Measurements from ENCODE around the gene C19orf12.

Gene C19orf12

DNA sequence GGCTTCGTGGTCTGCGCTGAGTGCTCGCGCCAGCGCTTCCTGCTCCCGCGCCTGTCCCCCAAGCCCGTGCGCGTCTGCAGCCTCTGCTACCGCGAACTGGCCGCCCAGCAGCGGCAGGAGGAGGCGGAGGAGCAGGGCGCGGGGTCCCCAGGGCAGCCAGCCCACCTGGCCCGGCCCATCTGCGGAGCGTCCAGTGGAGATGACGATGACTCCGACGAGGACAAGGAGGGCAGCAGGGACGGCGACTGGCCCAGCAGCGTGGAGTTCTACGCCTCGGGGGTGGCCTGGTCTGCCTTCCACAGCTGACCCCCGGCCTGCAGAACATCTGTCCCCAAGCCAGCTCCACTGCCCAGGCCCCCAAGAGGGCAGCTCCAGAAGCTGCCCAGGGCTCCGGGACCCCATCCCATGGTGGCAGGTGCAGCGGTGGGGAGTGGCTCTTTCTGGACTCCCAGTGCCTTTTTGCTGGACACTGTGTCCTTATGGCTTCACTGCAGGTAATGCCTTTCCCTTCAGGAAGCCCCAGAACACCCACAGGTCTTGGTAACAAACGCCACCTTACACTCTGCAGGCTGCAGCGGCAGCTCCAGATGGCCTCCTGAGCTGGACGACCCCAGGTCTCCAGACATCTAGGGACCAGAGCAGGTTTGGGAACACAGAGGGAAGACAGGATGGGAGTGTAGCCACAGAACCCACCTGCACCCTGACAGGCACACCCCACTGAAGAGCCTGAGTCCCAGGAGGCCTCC lies 40.5 kb downstream of the C19orf12 start:
- Histone ChIP-seq H3K4me2 (ENCODE audit: low read depth, low read length, poor library complexity, severe bottlenecking) (no peak overlapping the region), H3K27ac (ENCODE audit: low read depth, low read length) (no peak overlapping the region)
- TF ChIP-seq, protein P1, sequence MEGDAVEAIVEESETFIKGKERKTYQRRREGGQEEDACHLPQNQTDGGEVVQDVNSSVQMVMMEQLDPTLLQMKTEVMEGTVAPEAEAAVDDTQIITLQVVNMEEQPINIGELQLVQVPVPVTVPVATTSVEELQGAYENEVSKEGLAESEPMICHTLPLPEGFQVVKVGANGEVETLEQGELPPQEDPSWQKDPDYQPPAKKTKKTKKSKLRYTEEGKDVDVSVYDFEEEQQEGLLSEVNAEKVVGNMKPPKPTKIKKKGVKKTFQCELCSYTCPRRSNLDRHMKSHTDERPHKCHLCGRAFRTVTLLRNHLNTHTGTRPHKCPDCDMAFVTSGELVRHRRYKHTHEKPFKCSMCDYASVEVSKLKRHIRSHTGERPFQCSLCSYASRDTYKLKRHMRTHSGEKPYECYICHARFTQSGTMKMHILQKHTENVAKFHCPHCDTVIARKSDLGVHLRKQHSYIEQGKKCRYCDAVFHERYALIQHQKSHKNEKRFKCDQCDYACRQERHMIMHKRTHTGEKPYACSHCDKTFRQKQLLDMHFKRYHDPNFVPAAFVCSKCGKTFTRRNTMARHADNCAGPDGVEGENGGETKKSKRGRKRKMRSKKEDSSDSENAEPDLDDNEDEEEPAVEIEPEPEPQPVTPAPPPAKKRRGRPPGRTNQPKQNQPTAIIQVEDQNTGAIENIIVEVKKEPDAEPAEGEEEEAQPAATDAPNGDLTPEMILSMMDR (IDR thresholded peaks at IDR 0.05; ENCODE audit: insufficient read depth, low read length, poor library complexity, severe bottlenecking), result no peak
- no peak for TF ChIP-seq EZH2phosphoT487 (conservative IDR thresholded peaks at IDR 0.05; ENCODE audit: low read length)

DNA sequence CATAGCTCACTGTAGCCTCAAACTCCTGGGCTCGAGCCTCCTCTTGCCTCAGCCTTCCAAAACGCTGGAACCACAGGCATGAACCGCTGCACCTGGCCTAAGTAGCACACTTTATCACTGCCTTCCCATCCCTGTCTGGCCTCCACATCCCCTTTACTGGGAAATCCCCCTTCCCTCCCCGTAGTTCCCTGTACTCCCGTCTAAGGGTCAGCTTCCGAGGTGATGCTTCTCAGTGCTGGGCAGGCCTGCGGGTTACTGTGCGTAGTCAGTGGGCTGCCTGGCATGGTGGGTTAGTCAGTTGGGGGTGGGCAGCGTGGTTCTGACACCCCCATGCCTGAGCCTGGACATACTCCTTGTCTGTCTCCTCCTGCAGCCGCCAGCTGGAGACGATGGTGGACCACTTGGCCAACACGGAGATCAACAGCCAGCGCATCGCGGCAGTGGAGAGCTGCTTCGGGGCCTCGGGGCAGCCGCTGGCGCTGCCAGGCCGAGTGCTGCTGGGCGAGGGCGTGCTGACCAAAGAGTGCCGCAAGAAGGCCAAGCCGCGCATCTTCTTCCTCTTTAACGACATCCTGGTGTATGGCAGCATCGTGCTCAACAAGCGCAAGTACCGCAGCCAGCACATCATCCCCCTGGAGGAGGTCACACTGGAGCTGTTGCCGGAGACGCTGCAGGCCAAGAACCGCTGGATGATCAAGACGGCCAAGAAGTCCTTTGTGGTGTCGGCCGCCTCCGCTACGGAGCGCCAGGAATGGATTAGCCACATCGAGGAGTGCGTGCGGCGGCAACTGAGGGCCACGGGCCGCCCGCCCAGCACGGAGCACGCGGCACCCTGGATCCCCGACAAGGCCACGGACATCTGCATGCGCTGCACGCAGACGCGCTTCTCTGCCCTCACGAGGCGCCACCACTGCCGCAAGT lies 41.4 kb downstream of the C19orf12 start:
- peak overlapping the region; percentile 17 for H3K9ac ChIP-seq (ENCODE audit: low read length)

More for the DNA sequence above, 40.5 kb downstream of the C19orf12 start:
- Histone ChIP-seq H3K9me3 (ENCODE audit: insufficient read depth, low read length) (no peaks in the 10 kb centered on the region), H3K79me2 (ENCODE audit: insufficient read depth, low read length) (no peaks in the 10 kb centered on the region), H3K36me3 (ENCODE audit: low read length) (no peaks in the 10 kb centered on the region), H4K20me1 (ENCODE audit: low read depth, low read length) (no peaks in the 10 kb centered on the region), H3F3A (ENCODE audit: insufficient read depth) (peaks cover 7% of the 10 kb centered on the region), H3K9ac (ENCODE audit: low read length) (no peak overlapping the region), H3K4me3 (ENCODE audit: insufficient read depth, low read length, poor library complexity, severe bottlenecking) (no peak overlapping the region), H3K27me3 (ENCODE audit: low read length) (no peaks in the 10 kb centered on the region), H2AFZ (ENCODE audit: low read depth, low read length, severe bottlenecking) (no peak overlapping the region), H3K9me2 (replicated peaks; ENCODE audit: insufficient read depth, low read length) (no peaks in the 10 kb centered on the region)

DNA sequence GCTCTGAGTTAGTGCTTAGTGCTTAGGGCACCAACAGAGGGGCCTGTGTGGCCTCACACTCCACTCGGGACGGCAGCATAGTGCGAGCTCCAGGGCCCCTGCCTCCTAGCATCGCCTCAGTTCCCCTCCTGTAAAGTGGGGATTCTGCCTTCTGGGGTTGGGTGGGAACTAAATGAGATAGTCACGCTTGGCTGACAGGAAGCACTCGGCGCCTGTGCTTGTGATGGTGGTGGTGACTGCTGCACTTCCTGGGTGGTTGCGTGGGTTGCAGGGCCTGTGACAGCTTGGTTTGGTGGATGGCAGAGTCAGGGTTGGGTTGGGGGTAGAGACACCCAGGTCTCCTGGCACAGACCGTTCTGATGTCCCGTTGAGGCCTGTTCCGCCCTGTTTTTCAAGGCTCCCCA lies 42.1 kb downstream of the C19orf12 start:
- H3K4me2 ChIP-seq (ENCODE audit: low read depth, low read length, poor library complexity, severe bottlenecking), result peak overlapping the region; percentile 26
- H3K27ac ChIP-seq (ENCODE audit: low read depth, low read length), result peak overlapping the region; percentile 71
- no peaks in the 10 kb centered on the region for H4K20me1 ChIP-seq (ENCODE audit: low read depth, low read length)
- H3K4me3 ChIP-seq (ENCODE audit: insufficient read depth, low read length, poor library complexity, severe bottlenecking), result no peak overlapping the region
- no peaks in the 10 kb centered on the region for H3K79me2 ChIP-seq (ENCODE audit: insufficient read depth, low read length)
- H2AFZ ChIP-seq (ENCODE audit: low read depth, low read length, severe bottlenecking), result peak overlapping the region; percentile 49
- H3K9me3 ChIP-seq (ENCODE audit: insufficient read depth, low read length), result no peaks in the 10 kb centered on the region
- peak overlapping the region; percentile 17 for H3K9ac ChIP-seq (ENCODE audit: low read length)
- H3K27me3 ChIP-seq (ENCODE audit: low read length), result no peaks in the 10 kb centered on the region
- H3K9me2 ChIP-seq (replicated peaks; ENCODE audit: insufficient read depth, low read length), result no peaks in the 10 kb centered on the region
- TF ChIP-seq, protein P1 (IDR thresholded peaks at IDR 0.05; ENCODE audit: insufficient read depth, low read length, poor library complexity, severe bottlenecking), result no peak
- TF ChIP-seq EZH2phosphoT487 (conservative IDR thresholded peaks at IDR 0.05; ENCODE audit: low read length), result no peak
- peaks cover 7% of the 10 kb centered on the region for H3F3A ChIP-seq (ENCODE audit: insufficient read depth)
- no peaks in the 10 kb centered on the region for H3K36me3 ChIP-seq (ENCODE audit: low read length)

More for the DNA sequence above, 41.4 kb downstream of the C19orf12 start:
- H3F3A ChIP-seq (ENCODE audit: insufficient read depth), result peaks cover 7% of the 10 kb centered on the region
- H3K4me3 ChIP-seq (ENCODE audit: insufficient read depth, low read length, poor library complexity, severe bottlenecking), result no peak overlapping the region
- peak overlapping the region; percentile 26 for H3K4me2 ChIP-seq (ENCODE audit: low read depth, low read length, poor library complexity, severe bottlenecking)
- H3K27me3 ChIP-seq (ENCODE audit: low read length), result no peaks in the 10 kb centered on the region
- peak overlapping the region; percentile 71 for H3K27ac ChIP-seq (ENCODE audit: low read depth, low read length)
- H4K20me1 ChIP-seq (ENCODE audit: low read depth, low read length), result no peaks in the 10 kb centered on the region
- no peaks in the 10 kb centered on the region for H3K9me3 ChIP-seq (ENCODE audit: insufficient read depth, low read length)
- H3K9me2 ChIP-seq (replicated peaks; ENCODE audit: insufficient read depth, low read length), result no peaks in the 10 kb centered on the region
- TF ChIP-seq, protein P1 (IDR thresholded peaks at IDR 0.05; ENCODE audit: insufficient read depth, low read length, poor library complexity, severe bottlenecking), result no peak
- no peak for TF ChIP-seq EZH2phosphoT487 (conservative IDR thresholded peaks at IDR 0.05; ENCODE audit: low read length)
- H2AFZ ChIP-seq (ENCODE audit: low read depth, low read length, severe bottlenecking), result peak overlapping the region; percentile 49
- no peaks in the 10 kb centered on the region for H3K36me3 ChIP-seq (ENCODE audit: low read length)
- H3K79me2 ChIP-seq (ENCODE audit: insufficient read depth, low read length), result no peaks in the 10 kb centered on the region
